Erythroblast (primary cell): ENCODE measurements around the gene CHSY1.

Source experiments
- GATA1 ChIP-seq: IDR thresholded peaks from 2 replicates; pipeline ENCODE4 v1.6.1; 2011; ENCODE audit warnings: low read depth, mild to moderate bottlenecking, control low read depth, low read length, moderate library complexity
- POLR2A ChIP-seq: IDR thresholded peaks from 2 replicates; pipeline ENCODE4 v1.6.1; 2011; ENCODE audit warnings: mild to moderate bottlenecking, low read length

- TF ChIP-seq POLR2A (no peak), GATA1 (no peak)
These were observed 61.7 kb downstream of the CHSY1 start for GRCh38 chr15:101190092-101190595.
